Peyer's patch (tissue), 4 donors: ENCODE measurements around the gene TCF4.

Source experiments
- CTCF ChIP-seq, 6 experiments: fragments of 450-650 bp in 4 of 6; fragments of 200-600 bp in 2 of 6; sonication (generic) in 1 of 6; IDR thresholded peaks; one replicate each; pipeline ENCODE4 v1.5.1; 2017 to 2019; ENCODE audit warnings: antibody characterized with exemption in 6 of 6, mild to moderate bottlenecking in 3 of 6, moderate library complexity in 1 of 6
- POLR2A ChIP-seq, 2 donors: fragments of 450-650 bp; IDR thresholded peaks; one replicate each; pipeline ENCODE4 v1.5.1; 2017; ENCODE audit warnings: antibody characterized with exemption in 2 of 2, mild to moderate bottlenecking in 2 of 2, moderate library complexity in 2 of 2

DNA sequence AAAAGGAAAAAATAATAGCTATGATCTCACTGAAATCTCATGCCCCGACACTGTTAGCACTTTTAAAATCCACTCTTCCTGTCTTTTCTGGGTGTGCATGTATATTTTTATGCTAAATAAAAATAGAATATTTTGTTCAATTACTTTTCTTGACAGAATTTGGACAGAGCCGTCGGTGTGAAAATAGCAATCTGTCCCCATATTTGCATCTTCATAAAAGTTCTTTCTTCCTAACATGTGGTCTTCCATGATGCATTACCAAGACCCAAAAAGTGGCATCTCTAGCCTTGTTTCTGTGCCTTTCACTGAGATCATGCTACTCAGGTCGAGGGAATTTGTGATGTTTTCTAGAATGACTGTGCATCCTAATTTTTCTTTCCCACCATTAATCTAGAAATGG is 329.9 kb downstream of the TCF4 start:
- no peak for TF ChIP-seq CTCF (IDR thresholded peaks at IDR 0.05)
- no peak for TF ChIP-seq POLR2A (IDR thresholded peaks at IDR 0.05)
